ENCODE data around the gene KIF16B.

KIF16B gene

DNA sequence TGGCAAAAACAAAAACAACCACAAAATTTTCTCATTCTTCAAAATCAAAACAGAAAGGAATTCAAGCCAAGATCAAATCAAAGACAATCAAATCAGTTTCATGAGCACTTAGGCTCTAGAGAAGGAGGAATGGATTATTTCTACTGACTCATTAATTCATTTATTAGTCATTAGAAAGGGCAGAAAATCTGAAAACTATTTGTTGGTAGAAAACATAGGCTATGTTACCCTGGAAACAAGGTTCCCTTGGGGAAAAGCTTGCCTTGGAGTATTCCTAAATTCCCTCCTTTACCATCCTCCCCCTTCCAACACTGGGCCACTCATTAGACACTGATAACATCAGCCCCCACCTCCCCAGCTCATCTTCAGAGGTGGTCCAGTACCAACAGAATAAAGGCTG is 17.5 kb downstream of the KIF16B start:
- no peak for DNase-seq (ENCODE audit: low spot score)

DNA sequence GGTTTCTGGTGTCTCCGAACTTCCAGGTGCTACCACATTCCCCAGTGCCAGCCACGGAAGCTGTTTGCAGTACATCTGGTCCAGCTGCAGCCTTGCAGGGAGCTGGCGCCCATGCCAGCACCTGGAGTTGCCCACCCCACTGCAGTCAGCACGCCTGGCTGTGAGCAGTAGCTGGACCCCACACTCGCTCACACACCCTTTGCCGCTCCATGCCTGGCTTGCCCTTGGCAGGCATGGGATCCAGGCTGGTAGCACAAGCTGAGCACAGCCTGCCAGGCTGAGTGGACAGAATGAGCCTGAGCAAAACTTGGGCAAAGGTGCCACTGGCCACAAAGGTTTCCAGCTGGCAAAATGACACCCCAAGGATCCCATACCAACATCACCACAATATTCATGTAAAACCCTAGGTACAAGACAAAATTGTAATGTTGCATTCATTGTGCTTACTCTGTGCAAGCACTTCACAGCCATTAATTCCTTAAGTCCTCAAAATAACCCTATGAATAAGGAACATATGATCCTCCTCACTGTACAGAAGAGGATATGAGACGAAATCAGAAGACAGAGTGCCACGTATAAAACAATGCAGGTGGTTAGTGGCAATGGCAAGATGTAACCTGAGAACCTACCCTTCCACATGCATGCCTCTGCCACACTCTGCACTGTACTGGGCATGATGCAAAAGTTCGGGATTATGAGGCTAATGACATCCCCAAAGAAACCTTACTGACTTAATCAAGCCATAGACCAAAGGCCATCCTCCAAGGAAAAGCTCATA is 18.3 kb downstream of the KIF16B start:
- no peak for DNase-seq (ENCODE audit: low spot score)

DNA sequence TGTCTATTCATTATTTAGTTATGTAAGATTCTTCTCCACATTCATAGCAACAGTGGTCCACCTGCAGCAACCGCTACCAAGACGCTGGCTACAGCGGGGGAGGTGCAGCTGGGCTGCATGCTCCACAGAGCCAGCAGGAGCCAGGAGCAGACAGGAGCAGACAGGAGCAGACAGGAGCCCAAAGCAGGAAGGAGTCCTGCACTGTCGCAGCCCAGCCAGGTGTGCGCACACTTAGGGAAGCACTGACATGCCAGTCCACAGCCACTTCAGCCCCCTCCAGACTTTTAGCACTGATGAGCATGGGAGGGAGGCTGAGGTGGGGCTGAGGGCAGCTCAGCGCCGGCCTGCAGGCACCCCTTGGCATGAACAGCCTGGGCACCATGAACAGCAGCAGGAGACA is 19.6 kb downstream of the KIF16B start:
- DNase-seq (ENCODE audit: low spot score): no peak

DNA sequence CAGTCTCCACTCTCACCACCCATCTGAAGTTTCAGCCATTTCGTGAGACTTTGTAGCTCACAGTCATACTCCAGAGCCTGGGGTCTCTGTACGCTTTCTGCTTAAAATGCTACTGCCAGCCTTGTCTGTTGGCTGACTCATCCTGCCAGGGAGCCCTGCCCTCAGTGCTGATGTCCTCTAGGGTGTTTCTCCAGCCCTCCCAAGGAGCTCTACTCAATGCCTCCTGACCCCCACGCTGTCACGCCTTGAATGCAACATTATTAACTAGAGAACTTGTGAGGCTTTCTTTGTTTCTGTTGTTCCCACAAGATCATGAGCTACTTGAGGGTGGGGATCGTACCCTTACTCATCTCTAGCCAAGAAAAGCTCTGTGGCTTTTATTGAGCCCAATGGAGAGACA is 20.1 kb downstream of the KIF16B start:
- no peak for DNase-seq (ENCODE audit: low spot score)

DNA sequence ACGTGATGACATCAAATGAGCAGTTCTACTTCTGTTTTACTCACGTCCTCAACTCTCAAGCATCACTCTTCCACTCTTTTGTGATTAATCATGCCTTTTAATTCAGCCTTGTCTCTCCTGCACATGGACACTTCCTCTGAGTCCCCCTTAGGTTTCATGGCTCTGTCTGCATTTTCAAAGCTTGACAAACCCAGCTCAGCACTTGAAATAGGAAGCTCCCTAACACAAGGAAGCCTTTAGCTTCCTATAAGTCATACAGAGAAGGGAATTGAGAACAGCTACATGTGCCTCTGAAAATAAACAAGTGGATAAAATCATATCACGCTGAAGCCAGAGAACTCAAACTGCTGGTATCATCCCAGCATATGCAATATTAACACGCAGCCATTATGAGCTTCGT is 21.2 kb downstream of the KIF16B start:
- DNase-seq (ENCODE audit: low spot score): no peak

DNA sequence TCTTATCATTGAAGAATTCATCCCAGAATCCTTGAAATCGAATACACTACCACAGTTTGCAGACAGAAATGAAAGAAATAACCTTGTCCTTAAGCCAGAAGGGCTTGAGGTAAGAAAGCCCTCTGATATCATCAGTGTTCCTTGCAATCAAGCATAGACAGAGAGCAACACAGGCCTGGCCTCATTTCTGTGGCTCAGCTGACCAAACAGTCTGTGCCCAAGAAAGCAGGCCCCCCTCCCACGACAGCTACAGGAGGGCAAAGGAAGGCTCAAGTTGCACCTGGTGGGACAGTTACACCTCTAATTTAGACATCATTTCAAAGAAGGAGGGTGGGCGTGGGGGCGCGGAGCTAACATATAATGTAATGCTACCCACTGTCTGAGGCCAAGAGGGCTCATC is 21.6 kb downstream of the KIF16B start:
- DNase-seq (ENCODE audit: low spot score): no peak

DNA sequence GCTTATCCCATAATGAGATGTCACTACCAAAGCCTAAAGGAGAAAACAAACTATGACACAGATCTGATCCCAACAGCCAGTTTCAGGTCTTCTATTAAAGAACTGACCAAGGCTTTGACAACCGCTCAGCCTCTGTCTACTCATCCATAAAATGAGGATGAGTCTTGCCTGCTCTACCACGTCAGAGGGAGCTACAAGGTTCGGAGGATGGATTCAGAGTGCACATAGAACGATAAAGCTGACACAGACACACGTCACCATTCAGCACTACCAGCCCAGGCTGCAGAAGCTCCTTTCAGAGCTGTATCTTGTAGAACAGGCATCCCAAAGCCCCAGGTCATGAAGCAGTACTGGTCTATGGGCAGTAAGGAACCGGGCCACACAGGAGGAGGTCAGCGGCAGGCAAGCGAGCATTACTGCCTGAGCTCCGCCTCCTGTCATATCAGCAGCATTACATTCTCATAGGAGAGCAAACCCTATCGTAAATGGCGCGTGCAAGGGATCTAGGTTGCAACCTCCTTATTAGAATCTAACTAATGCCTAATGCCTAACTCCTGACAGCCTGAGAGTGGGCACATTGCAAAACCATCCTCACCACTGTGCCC is 25.1 kb downstream of the KIF16B start:
- DNase-seq (ENCODE audit: low spot score): no peak

DNA sequence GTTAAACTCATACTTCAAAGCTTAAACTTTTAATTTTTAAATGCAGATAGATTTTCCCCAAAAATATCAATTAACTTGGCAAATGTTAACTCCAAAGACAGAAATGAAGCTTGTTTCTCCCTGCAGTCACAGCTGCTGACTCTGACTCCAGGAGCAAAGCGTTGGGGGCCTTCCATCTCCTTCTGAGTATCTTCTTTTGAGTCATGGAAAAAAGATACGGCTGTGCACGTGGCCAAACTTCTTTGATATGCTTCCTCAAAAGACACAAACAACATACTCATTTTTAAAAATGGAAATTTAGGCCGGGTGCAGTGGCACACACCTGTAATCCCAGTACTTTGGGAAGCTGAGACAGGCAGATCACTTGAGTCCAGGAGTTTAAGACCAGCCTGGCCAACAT is 28.3 kb downstream of the KIF16B start:
- no peak for DNase-seq (ENCODE audit: low spot score)

DNA sequence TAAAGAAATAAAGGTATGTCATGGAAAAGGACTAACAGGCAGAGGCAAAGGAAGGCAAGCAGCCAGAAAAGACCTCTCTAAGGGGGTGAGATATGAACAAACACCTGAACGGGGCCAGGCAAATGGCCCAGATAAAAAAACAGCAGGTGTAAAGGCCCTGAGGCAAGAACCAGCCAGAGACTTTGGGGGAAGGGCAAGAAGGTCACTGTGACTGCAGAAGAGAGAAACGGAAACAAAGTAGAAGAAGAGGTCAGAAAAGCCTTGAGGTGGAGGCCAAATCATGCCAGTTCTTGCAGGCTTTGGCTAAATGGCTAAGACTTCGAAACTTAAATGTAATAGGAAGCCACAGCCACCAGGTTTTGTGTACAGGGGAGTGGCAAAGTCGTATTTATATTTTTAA is 30.8 kb downstream of the KIF16B start:
- DNase-seq (ENCODE audit: low spot score): no peak

DNA sequence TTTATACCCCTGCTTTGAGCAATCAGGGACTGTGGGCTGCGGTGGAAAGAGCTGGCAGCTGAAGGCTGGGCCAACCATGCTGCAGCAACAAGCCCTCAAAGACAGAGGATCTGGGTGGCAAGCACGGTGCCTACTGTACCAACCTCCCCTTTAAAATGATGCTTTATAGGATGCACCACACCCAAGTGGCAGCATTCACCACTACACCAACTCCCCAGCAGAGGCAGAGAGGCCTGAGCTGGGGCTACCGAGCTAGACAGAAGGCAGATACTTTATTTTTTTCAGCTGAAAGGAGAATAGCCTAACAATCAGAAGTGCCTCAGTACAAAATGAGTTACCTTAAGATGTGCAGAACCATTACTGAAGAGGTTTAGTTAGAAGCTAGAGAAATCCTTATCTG is 31.4 kb downstream of the KIF16B start:
- no peak for DNase-seq (ENCODE audit: low spot score)

DNA sequence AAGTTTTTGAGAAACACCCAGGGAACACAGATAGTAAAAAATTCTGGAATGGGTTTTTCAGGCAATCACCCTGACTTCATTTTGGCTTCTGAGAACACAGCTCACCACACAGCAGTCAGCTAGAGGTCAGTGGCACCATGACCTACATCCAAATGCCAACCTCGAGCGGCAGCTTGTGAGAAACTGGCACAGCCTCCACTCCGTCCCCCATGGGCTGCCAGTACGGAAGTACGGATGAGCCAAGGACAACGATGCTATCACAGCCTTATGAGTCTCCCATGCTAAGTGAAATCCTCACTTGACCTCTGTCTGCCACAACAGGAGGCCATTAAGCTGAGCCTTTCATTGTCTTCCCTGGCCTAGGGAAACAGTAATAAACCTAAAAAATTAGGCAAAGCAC is 32.0 kb downstream of the KIF16B start:
- DNase-seq (ENCODE audit: low spot score): no peak

DNA sequence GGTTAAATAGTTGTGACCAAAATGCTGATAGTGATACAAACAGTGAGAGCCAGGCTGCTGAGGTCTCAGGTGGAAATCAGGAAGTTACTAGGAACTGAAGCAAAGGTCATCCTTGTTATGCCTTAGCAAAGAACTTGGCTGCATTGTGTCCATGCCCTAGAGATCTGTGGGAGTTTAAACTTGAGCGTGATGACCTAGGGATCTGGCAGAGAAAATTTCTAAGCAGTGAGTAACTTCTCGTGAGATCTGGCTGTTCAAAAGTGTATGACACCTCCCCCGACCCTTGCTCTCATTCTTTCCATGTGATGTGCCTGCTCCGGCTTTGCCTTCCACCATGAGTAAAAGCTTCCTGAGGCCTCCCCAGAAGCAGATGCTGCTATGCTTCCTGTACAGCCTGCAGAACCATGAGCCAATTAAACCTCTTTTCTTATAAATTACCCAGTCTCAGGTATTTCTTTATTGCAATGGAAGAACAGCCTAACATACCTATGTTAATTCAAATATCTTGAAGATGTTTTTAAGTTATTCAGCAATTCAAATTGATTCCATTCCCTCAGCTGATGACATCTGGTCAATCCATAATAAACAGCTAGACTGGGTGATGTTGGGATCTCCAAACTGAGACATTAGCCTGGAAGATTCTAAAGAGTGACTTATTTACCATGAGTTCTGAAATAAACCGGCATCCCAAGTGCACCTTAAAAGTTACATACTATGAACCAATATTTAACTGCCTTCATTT is 33.8 kb downstream of the KIF16B start:
- DNase-seq (ENCODE audit: low spot score): no peak

DNA sequence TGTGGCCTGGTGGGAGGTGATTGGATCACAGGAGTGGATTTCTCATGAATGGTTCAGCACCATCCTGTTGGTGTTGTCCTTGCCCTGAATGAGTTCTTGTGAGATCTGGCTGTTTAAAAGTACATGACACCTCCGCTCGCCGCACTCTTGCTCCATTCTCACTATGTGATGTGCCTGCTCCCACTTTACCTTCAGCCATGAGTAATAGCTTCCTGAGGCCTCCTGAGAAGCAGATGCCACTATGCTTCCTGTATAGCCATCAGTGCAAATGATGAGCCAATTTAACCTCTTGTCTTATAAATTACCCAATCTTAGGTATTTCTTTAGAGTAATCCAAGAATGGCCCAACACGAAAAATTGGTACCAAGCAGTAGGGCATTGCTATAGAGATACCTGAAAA is 34.5 kb downstream of the KIF16B start:
- DNase-seq (ENCODE audit: low spot score): no peak

DNA sequence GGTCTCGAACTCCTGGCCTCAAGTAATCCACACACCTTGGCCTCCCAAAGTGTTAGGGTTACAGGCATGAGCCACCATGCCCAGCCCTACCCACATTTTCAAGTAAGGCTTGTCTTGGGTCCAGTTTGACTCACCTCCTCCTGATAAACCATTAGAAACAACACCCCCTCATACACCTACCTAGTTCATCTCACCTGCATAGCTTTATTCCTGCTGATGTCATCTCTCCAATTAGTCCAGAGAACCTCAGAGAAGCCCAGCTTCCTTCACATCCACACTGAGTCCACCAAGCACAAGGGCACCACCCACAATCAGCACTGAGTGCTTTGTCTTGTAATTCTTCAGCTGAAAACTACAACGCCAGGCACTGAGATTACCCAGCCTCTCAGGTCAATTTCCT is 35.3 kb downstream of the KIF16B start:
- no peak for DNase-seq (ENCODE audit: low spot score)

DNA sequence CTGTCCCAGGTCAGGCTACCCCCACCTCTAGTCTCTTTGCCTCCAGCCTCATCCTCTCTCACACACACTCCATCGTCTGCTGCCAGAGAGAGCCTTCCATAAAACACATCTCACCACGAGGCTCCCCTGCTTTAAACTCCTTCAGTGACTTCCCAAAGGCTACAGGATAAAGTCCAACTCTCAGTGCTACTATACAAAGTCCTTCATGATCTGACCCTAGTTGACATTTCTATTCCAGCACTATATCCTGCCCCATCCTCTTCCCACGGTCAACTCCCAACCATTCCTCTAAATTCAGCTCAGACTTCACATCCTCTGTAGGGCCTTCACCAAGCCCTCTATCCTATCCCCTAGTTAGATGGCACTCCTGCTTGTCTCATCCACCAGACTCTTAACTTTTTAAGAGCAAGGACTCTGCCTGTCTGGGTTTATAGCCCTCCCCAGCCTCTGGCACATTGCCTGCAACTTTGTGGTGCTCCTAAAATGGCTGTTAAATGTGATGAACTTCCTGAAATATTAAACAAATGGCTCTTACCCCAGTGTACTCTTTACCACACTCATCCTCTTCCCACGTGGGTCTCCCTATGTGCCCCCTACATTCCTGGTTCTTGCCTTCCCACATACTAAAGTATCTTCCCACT is 36.1 kb downstream of the KIF16B start:
- DNase-seq (ENCODE audit: low spot score): no peak

DNA sequence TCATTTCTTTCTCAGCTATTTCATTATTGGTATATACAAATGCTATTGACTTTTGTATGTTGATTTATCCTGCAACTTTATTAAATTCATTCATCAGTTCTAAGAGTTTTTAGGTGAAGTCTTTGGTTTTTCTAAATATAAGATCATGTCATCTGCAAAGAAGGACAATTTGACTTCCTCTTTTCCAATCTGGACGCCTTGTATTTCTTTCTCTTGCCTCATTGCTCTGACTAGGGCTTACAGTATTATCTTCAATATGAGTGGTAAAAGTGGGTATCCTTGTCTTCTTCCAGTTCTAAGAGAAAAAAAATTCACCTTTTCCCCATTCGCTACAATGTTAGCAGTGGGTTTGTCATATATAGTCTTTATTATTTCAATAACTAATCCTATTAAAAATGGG is 38.0 kb downstream of the KIF16B start:
- DNase-seq (ENCODE audit: low spot score): no peak

DNA sequence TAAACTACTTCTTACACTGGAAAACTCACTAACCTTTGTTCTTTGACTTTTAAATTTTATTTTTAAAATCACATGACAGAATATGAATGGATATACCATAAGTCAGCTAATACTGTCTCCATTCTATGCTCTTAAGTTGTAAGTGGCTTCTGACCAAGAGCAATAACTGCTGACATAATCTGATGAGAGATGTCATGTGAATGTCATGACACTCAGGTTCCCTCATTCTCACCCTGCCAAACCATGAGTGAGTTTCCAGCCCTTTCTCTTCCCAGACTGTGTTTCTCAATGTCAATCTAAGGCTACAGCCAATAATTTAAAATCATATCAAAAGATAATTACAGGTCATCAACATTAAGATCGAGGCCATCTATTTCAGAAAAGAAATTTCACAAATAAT is 39.7 kb downstream of the KIF16B start:
- DNase-seq (ENCODE audit: low spot score): no peak

DNA sequence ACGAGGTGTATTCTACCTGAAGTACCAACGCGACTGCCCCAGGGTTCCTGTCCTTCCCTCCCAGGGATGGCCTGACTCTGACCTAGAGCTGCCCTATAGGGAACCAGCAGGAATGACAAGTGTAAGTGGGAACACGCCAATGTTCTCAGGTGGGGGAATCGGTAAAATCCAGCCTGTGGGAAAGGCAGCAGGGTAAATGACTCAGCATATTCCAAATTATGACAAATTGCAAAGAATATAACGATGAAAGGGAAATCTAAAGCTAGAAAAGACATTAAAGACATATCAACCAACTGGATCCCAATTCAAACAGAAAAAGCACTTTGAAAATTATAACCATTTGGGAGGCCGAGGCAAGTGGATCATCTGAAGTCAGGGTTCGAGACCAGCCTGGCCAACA is 41.8 kb downstream of the KIF16B start:
- no peak for DNase-seq (ENCODE audit: low spot score)

DNA sequence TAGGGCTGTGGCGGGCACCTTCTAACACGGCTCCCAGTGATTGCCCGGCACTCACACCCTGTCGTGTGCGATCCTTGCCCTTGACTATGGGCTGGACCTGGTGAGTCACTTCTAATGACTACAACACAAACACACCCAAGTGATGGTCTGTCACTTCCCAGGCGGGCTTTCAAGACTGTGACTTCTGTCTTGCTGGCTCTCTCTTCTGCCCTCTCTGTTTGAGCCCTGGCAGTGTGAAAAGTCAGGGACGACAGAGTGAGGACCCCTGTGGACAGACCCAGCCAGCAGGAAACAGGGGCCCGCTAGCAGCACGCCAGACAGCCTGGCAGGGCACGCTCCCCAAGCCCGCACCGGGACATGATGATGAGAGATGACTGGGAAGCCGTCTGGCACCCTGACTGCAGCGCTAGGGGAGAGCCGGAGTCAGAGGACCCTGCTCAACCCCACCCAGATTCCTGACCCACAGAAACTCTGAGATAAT is 43.0 kb downstream of the KIF16B start:
- DNase-seq (ENCODE audit: low spot score): no peak

DNA sequence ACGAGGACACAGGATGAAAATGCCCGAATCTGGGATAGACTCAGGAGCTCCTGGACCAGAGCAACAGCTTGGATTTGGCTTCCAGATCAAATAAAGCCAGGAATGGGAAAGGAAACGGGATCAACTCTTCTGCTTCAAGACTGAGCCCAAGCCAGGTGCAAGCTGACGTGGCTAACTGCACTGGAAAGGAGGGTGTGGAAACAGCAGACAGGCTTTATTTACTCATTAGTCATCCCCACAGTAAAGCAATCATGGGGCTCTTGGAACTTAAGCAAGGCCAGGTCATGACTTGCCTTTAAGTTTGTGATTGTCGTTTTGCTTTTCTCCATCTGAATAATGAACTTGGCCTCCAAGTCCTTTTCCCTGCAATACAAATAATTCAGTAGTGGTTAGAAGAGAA is 45.2 kb downstream of the KIF16B start:
- DNase-seq (ENCODE audit: low spot score): no peak

DNA sequence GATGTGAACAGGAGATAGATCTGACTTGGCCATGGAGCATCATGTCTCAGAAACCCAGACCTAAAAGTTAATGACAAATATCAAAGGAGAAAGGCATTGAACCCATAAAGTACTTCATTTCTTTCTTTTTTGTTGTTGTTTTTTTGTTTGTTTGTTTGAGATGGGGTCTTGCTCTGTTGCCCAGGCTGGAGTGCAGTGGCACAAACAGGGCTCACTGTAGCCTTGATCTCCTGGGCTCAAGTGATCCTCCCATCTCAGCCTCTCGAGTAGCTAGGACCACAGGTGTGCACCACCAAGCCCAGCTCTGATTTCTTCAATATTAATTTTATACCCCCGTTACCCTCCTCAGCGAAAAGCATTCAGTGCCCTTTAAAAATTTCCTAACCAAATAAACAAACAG is 45.8 kb downstream of the KIF16B start:
- no peak for DNase-seq (ENCODE audit: low spot score)

DNA sequence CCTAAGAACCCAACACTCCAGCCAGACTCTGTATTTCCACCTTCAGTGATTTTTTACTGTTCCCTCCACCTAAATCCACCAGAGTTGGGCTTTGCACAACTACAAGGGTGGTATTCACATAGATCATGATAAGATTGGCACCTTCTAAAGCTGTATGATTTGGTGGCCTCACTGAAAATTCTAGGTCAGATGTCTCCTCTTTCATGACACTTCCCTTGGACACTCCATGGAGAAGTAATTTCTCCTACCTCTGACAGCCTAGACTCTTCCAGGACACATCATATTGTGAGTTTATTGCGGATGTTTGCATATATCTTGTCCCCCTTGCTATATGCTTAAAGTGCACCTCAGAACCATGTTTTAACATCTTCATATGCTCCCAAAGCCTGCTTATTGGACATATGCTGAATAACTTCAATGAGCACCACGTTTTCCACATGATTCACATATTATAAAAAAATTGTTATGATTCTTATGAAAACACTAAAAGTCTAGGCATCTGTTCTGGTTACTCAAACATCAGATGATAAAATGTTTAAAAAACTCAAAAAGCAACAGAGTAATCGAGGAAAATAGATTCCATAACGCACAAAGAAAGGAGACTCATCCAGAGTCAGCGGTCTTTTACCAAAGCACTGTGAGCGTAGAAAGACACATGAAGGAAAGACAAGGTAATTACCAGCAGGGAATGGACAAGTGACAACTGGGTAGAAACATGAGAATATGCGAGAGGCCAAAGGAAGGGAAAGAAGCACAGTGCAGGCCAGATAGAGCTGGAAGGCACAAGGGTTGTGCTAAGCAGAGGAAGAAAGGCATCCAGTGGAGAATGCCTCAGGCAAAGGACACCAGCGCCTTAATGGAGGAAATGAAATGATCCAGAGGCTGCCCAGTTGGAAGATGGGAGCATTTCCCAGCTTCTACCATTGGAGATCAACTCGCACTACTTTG is 46.5 kb downstream of the KIF16B start:
- no peak for DNase-seq (ENCODE audit: low spot score)

All from kidney capillary endothelial cell (primary cell).